Left lung (tissue), 10 donors: ENCODE data around the gene CASP4. TPM values are rescaled to one million over a fixed set of nuclear protein-coding genes. Genes with fewer than 3 reads are reported as not detected.
"Not testable (repeated sequence)": the region's sequence is repeated elsewhere in the genome, so short reads cannot be mapped to it uniquely, and the experiment has no call there.

Experiments
- ATAC-seq: fragments of 200-7000 bp; cut with Tn5 transposase; one replicate; pipeline ENCODE4 v1.9.1; 2020; ENCODE audit warnings: moderate library complexity
- DNase-seq, 4 donors: peaks; one replicate each; pipeline ENCODE4 v3.0.0-alpha.2; 2013 to 2020
- H3K27ac ChIP-seq, 2 donors: fragments of 200-600 bp; sonication (generic) in 1 of 2; one replicate each; pipeline versions ENCODE4 v1.5.0 to v1.8.0; 2020 to 2021
- H3K27me3 ChIP-seq, 2 donors: fragments of 200-600 bp; sonication (generic) in 1 of 2; one replicate each; pipeline versions ENCODE4 v1.5.0 to v1.8.0; 2020 to 2021
- H3K36me3 ChIP-seq, 2 donors: fragments of 200-600 bp; sonication (generic) in 1 of 2; one replicate each; pipeline versions ENCODE4 v1.5.0 to v1.8.0; 2020 to 2021
- H3K4me1 ChIP-seq, 2 donors: fragments of 200-600 bp; one replicate each; pipeline ENCODE4 v1.8.0; 2021
- H3K4me3 ChIP-seq, 2 donors: fragments of 200-600 bp; sonication (generic) in 1 of 2; one replicate each; pipeline versions ENCODE4 v1.5.0 to v1.8.0; 2020 to 2021; ENCODE audit warnings: mild to moderate bottlenecking in 1 of 2
- H3K9me3 ChIP-seq, 2 donors: fragments of 200-600 bp; sonication (generic) in 1 of 2; one replicate each; pipeline versions ENCODE4 v1.5.0 to v1.8.0; 2020 to 2021
- intact Hi-C, 2 donors: fragments of 100-400 bp; cut with DNase I; formaldehyde crosslinking; loops; one replicate each; pipeline versions ENCODE4 v1.11.2 to v1.14.2; 2022
- polyA plus RNA-seq, 6 donors: library from polyadenylated mRNA; unstranded; fragments of 120-200 nt; gene quantifications; one replicate each; pipeline ENCODE4 v1.2.1, GENCODE V29; 2013; ENCODE audit not compliant: insufficient read length in 6 of 6
- total RNA-seq, 2 donors: library from RNA; stranded (reverse); fragmentation: NEBNext Ultra II Directional; extraction: Animal tissue kit (Norgen Biotek cat#: 25700); gene quantifications; one replicate each; pipeline ENCODE4 v1.2.1, GENCODE V29; 2021
- TF ChIP-seq, protein P1 (sequence below), 2 donors: fragments of 200-600 bp; sonication (generic) in 1 of 2; IDR thresholded peaks; one replicate each; pipeline versions ENCODE4 v1.5.0 to v1.8.0; 2021; ENCODE audit warnings: antibody characterized with exemption in 2 of 2
- donor health status: DM: no; HTN: yes; CAD: no.
- donor health status: DM: no; HTN: no; CAD: no.

Gene CASP4
- total and polyA plus RNA-seq, 8 donors: 62.6 to 103 (median 87.1) TPM

DNA sequence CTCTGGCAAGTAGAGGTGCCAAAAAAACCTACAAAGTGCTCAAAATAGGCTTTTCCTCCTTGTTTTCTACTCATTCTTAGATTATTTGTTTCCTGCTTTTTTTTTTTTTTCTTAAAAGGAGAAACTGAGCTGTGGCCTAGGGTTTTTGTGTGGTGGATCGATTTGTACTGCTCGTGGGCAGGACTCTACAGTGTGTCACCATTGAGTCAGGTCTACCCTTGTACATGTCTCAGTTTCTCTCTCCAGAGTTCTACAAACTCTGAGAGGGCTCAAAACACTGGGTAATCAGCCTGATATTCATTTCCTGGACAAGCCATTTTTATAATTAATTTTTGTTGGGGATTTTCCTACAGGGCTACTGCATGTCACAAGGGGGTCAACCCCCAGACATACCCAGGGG lies 5.2 kb upstream of the CASP4 start:
- Histone ChIP-seq H3K27ac (no peak overlapping the region), H3K4me3 (no peak overlapping the region), H3K27me3 (no peaks in the 10 kb centered on the region), H3K4me1 (peaks cover 0 to 8% of the 10 kb centered on the region in 2 donors), H3K36me3 (no peaks in the 10 kb centered on the region), H3K9me3 (peaks cover 0 to 28% of the 10 kb centered on the region in 2 donors)
- ATAC-seq (no peak), DNase-seq (no peak)
- intact Hi-C loops: no loop called here
- TF ChIP-seq, protein P1, sequence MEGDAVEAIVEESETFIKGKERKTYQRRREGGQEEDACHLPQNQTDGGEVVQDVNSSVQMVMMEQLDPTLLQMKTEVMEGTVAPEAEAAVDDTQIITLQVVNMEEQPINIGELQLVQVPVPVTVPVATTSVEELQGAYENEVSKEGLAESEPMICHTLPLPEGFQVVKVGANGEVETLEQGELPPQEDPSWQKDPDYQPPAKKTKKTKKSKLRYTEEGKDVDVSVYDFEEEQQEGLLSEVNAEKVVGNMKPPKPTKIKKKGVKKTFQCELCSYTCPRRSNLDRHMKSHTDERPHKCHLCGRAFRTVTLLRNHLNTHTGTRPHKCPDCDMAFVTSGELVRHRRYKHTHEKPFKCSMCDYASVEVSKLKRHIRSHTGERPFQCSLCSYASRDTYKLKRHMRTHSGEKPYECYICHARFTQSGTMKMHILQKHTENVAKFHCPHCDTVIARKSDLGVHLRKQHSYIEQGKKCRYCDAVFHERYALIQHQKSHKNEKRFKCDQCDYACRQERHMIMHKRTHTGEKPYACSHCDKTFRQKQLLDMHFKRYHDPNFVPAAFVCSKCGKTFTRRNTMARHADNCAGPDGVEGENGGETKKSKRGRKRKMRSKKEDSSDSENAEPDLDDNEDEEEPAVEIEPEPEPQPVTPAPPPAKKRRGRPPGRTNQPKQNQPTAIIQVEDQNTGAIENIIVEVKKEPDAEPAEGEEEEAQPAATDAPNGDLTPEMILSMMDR (IDR thresholded peaks at IDR 0.05): no peak

DNA sequence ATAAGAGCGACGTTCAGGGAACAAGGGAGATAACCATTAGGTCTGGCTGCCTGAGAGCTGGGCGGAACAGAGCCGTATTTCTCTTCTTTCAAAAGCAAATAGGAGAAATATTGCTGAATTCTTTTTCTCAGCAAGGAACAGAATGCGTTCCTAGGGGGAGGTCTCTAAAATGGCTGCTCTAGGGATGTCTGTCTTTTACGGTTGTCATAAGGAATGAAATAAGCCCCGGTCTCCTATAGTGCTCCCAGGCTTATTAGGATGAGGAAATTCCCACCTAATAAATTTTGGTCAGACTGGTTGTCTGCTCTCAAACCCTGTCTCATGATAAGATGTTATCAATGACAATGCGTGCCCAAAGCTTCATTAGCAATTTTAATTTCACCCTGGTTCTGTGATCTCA lies 4.5 kb upstream of the CASP4 start:
- H3K4me3 ChIP-seq, ATAC-seq, intact Hi-C loops, H3K36me3 ChIP-seq, DNase-seq, H3K4me1 ChIP-seq, H3K27ac ChIP-seq, H3K27me3 ChIP-seq: not testable (repeated sequence)
- peaks cover 0 to 28% of the 10 kb centered on the region in 2 donors for H3K9me3 ChIP-seq

DNA sequence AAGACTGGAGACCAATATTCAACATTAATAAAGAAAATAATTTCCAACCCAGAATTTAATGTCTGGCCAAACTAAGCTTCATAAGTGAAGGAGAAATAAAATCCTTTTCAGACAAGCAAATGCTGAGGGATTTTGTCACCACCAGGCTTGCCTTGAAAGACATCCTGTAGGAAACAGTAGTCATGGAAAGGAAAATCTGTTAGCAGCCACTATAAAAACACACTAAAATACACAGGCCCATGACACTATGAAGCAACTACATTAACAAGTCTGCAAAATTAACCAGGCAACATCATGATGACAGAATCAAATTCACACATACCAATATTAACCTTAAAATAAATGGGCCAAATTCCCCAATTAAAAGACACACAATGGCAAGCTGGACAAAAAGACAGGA lies 2.4 kb upstream of the CASP4 start:
- peaks cover 0 to 28% of the 10 kb centered on the region in 2 donors for H3K9me3 ChIP-seq
- TF ChIP-seq, protein P1 (IDR thresholded peaks at IDR 0.05): no peak
- intact Hi-C loops: no loop called here
- no peaks in the 10 kb centered on the region for H3K27me3 ChIP-seq
- H3K27ac ChIP-seq: no peak overlapping the region
- DNase-seq (no peak), ATAC-seq (no peak)
- H3K4me3 ChIP-seq: no peak overlapping the region
- H3K4me1 ChIP-seq: peaks cover 8 to 21% of the 10 kb centered on the region in 2 donors
- H3K36me3 ChIP-seq: no peaks in the 10 kb centered on the region

DNA sequence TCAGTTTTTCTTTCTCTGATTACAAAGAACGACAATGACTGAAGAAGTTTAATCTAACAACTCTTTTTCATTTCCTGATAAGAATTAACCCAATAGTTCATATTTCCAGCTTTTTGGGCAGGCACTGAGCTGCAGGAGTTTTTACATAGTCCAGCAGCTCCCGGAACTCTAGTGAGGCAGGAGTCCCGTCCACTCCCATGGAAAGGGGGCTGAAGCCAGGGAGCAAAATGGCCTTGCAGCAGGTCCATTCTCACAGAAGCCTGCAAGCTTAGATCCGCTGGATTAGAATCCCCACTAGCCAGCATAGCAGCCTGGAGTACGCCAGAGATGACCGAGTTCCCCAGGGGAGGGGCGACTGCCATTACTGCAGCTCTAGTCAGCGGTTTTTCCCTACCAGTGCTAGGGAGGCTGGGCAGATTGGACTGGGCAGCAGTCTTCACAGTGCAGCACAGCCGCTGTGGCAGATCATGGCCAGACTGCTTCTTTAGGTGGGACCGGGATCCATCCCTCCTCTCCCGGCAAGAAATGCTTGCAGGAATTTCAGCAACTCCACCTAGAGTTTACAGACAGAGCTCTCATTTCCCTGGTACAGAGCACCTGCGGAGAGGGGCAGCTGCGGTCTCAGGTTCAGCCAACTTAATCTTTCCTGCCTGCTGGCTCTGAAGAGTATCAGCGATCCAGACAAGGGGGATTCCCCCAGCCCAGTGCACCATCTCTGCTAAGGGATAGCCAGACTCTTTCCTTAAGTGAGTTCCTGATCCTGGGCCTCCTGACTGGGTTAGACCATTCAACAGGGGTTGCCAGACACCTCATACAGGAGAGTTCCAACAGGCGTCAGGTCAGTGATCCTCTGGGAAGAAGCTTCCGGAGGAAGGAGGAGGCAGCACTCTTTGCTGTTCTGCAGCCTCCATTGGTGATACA lies 742 bp upstream of the CASP4 start:
- DNase-seq: peak in 3 of 4 donors; percentile 34 to 57 (median 35)

DNA sequence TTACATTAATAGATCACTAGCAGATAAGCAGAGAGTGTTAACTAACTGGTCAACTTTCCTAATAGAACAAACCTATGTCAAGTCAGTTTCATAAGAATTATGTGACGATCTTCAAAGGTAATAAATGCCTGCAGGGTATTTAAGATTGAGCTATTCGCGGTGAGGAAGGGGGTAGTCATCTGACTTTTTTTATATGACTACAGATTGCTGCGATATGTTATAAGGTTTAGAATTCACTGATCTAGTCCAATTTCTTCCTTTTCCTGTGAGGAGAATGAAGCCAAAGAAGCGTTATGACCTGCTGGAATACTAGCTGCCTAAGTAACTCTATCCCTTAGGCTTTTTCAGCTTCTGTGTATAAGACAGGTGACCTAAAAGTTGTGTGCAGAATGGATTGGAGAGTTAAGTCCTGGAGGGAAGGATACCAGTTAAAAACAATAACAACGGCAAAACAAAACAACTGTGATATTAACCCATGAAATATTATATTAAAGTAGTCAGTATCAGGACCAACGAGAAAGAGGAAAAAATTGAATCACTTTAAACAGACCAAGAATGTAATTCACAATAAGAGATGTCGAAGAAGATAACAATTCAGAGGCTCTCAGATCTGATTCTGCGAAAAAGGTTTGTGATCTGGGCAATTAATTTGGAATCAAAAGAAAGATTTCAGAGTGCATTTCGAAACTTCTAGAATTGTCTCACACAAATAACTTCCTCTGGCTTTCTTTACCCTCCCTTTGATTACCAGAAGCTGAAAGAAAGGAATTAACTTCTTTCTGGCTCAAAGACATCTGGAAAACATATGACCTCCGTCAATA lies 630 bp downstream of the CASP4 start:
- ATAC-seq (peak; percentile 53), DNase-seq (no peak)
- TF ChIP-seq, protein P1 (IDR thresholded peaks at IDR 0.05): no peak
- Histone ChIP-seq H3K27ac (peak overlapping the region; percentile 93 to 95), H3K9me3 (peaks cover 0 to 13% of the 10 kb centered on the region in 2 donors), H3K36me3 (peaks cover 0 to 14% of the 10 kb centered on the region in 2 donors), H3K27me3 (no peaks in the 10 kb centered on the region), H3K4me1 (peaks cover 13 to 48% of the 10 kb centered on the region in 2 donors), H3K4me3 (peak overlapping the region; percentile 36 to 53)
- intact Hi-C loops: no loop called here

More for the DNA sequence above, 742 bp upstream of the CASP4 start:
- intact Hi-C loops: no loop called here
- Histone ChIP-seq H3K36me3 (peaks cover 0 to 7% of the 10 kb centered on the region in 2 donors), H3K4me3 (peak overlapping the region; percentile 36 to 53), H3K4me1 (peaks cover 13 to 35% of the 10 kb centered on the region in 2 donors), H3K9me3 (peaks cover 0 to 22% of the 10 kb centered on the region in 2 donors), H3K27ac (peak overlapping the region; percentile 93 to 95), H3K27me3 (no peaks in the 10 kb centered on the region)
- ATAC-seq: peak; percentile 67
- TF ChIP-seq, protein P1 (IDR thresholded peaks at IDR 0.05): no peak
